ENCODE data around the gene ZNF419. TPM values are rescaled to one million over a fixed set of nuclear protein-coding genes. Genes with fewer than 3 reads are reported as not detected.

ZNF419 gene
- total RNA-seq: 5.9 and 7.2 TPM in 2 replicates

GRCh38 chr19:57487477-57488298 is at the start of gene ZNF419:
Gene ZNF419 (plus strand): TSS chr19:57487750. CDS start chr19:57487951, 201 bp downstream.

GRCh38 chr19:57477191-57478008 is 10.2 kb upstream of the ZNF419 start, which contains the start of gene ZNF772:
Gene ZNF772 (minus strand): TSS chr19:57477566. CDS start chr19:57477309, 257 bp downstream.

GRCh38 chr19:57499680-57500395 is 12.3 kb downstream of the ZNF419 start, which contains the start of gene ZNF773:
Gene ZNF773 (plus strand): TSS chr19:57499938. CDS start chr19:57500081, 143 bp downstream.

GRCh38 chr19:57527136-57527881 is 39.8 kb downstream of the ZNF419 start, which contains the start of gene ZNF549:
Gene ZNF549 (plus strand): TSS chr19:57527356. CDS start chr19:57527574, 218 bp downstream.

Other genes with a start within 250 kb of the ZNF419 start
- 5.5 and 8.0 TPM in 2 replicates for gene ZNF805, start 247.1 kb upstream of the ZNF419 start, total RNA-seq
- gene ZNF460, start 207.3 kb upstream of the ZNF419 start, total RNA-seq: 27.7 and 28.8 TPM in 2 replicates
- gene ZNF543, start 167.3 kb upstream of the ZNF419 start, total RNA-seq: 4.5 and 6.1 TPM in 2 replicates
- 3.7 and 5.2 TPM in 2 replicates for gene ZNF304, start 136.5 kb upstream of the ZNF419 start, total RNA-seq
- 26.1 and 29.0 TPM in 2 replicates for gene TRAPPC2B, start 124.2 kb upstream of the ZNF419 start, total RNA-seq
- gene ZNF547, start 124.2 kb upstream of the ZNF419 start, total RNA-seq: 0.56 and 2.6 TPM in 2 replicates
- 7.9 and 12.2 TPM in 2 replicates for gene ZNF548, start 97.9 kb upstream of the ZNF419 start, total RNA-seq
- gene ZNF17, start 76.6 kb upstream of the ZNF419 start, total RNA-seq: 2.6 and 2.8 TPM in 2 replicates
- 10.6 and 17.5 TPM in 2 replicates for gene ZNF749, start 52.4 kb upstream of the ZNF419 start, total RNA-seq
- gene VN1R1, start 30.6 kb upstream of the ZNF419 start, total RNA-seq: 0.28 and 0.33 TPM in 2 replicates
- gene ZNF772, start 10.2 kb upstream of the ZNF419 start, total RNA-seq: 6.4 and 11.4 TPM in 2 replicates
- 6.2 and 6.9 TPM in 2 replicates for gene ZNF773, start 12.2 kb downstream of the ZNF419 start, total RNA-seq
- gene ZNF549, start 39.6 kb downstream of the ZNF419 start, total RNA-seq: 2.9 and 3.9 TPM in 2 replicates
- gene ZNF550, start 72.1 kb downstream of the ZNF419 start, total RNA-seq: 4.7 TPM in 2 replicates
- gene ZNF416, start 91.2 kb downstream of the ZNF419 start, total RNA-seq: 4.8 and 5.1 TPM in 2 replicates
- 3.3 and 3.9 TPM in 2 replicates for gene ZIK1, start 96.4 kb downstream of the ZNF419 start, total RNA-seq
- gene ZNF530, start 112.1 kb downstream of the ZNF419 start, total RNA-seq: 3.9 and 4.8 TPM in 2 replicates
- 14.6 and 32.0 TPM in 2 replicates for gene ZNF134, start 126.5 kb downstream of the ZNF419 start, total RNA-seq
- gene ZNF211, start 145.4 kb downstream of the ZNF419 start, total RNA-seq: 8.5 and 9.7 TPM in 2 replicates
- gene ZSCAN4, start 181.2 kb downstream of the ZNF419 start, total RNA-seq: not detected in 2 replicates
- gene ZNF551, start 194.2 kb downstream of the ZNF419 start, total RNA-seq: 3.3 and 7.1 TPM in 2 replicates
- 0.28 and 0.85 TPM in 2 replicates for gene ZNF154, start 221.5 kb downstream of the ZNF419 start, total RNA-seq
- 1.8 and 2.8 TPM in 2 replicates for gene ZNF671, start 239.9 kb downstream of the ZNF419 start, total RNA-seq

All from airway epithelial cell (primary cell).